Mesendoderm (in vitro differentiated cells): Measurements from ENCODE around the gene DCTN4.

Experiments used
- DNase-seq: peaks from one replicate; pipeline ENCODE4 v3.0.0; 2013
- H2AK5ac ChIP-seq: 2 replicates; pipeline ENCODE4 v1.6.1; 2013; ENCODE audit warnings: low read length, inconsistent platforms
- H2BK120ac ChIP-seq: 2 replicates; pipeline ENCODE4 v1.6.1; 2013; ENCODE audit warnings: low read depth, mild to moderate bottlenecking, low read length, moderate library complexity, mixed read lengths
- H2BK15ac ChIP-seq: replicated peaks from 2 replicates; pipeline ENCODE4 v1.6.1; 2013; ENCODE audit warnings: low read depth, mild to moderate bottlenecking, moderate library complexity
- H2BK5ac ChIP-seq: 2 replicates; pipeline ENCODE4 v1.6.1; 2013; ENCODE audit warnings: low read length, inconsistent platforms
- H3K18ac ChIP-seq: 2 replicates; pipeline ENCODE4 v1.6.1; 2013; ENCODE audit warnings: mild to moderate bottlenecking, low read length, mixed read lengths
- H3K23ac ChIP-seq: one replicate; pipeline ENCODE4 v1.6.1; 2013; ENCODE audit warnings: low read length
- H3K27ac ChIP-seq: 2 replicates; pipeline ENCODE4 v1.5.1; 2013; ENCODE audit warnings: low read depth, mild to moderate bottlenecking, inconsistent platforms, low read length, moderate library complexity
- H3K27me3 ChIP-seq: 2 replicates; pipeline ENCODE4 v1.6.1; 2013; ENCODE audit warnings: low read length, control low read depth, mild to moderate bottlenecking, inconsistent platforms; ENCODE audit not compliant: insufficient read depth, poor library complexity
- H3K36me3 ChIP-seq: 2 replicates; pipeline ENCODE4 v1.6.1; 2013; ENCODE audit warnings: low read length, inconsistent platforms; ENCODE audit not compliant: control insufficient read depth, insufficient read depth
- H3K4ac ChIP-seq: one replicate; pipeline ENCODE4 v1.6.1; 2013; ENCODE audit warnings: low read depth, mild to moderate bottlenecking, low read length, moderate library complexity
- H3K4me1 ChIP-seq: 2 replicates; pipeline ENCODE4 v1.6.1; 2013; ENCODE audit warnings: low read depth, low read length, inconsistent platforms; ENCODE audit not compliant: control insufficient read depth
- H3K4me2 ChIP-seq: 2 replicates; pipeline ENCODE4 v1.6.1; 2013; ENCODE audit warnings: low read length
- H3K4me3 ChIP-seq: 2 replicates; pipeline ENCODE4 v1.5.1; 2013; ENCODE audit warnings: mild to moderate bottlenecking, low read length
- H3K56ac ChIP-seq: one replicate; pipeline ENCODE4 v1.6.1; 2013; ENCODE audit warnings: low read length
- H3K79me1 ChIP-seq: 2 replicates; pipeline ENCODE4 v1.6.1; 2013; ENCODE audit warnings: low read length, inconsistent platforms
- H3K79me2 ChIP-seq: 2 replicates; pipeline ENCODE4 v1.6.1; 2013; ENCODE audit warnings: mild to moderate bottlenecking, low read length; ENCODE audit not compliant: control insufficient read depth, insufficient read depth
- H3K9ac ChIP-seq: 2 replicates; pipeline ENCODE4 v1.6.1; 2013; ENCODE audit warnings: low read length, inconsistent platforms
- H4K5ac ChIP-seq: one replicate; pipeline ENCODE4 v1.6.1; 2013; ENCODE audit warnings: low read length
- H4K8ac ChIP-seq: one replicate; pipeline ENCODE4 v1.6.1; 2013; ENCODE audit warnings: low read depth, mild to moderate bottlenecking, control low read depth, low read length, moderate library complexity
- WGBS: extraction: QIAGEN DNeasy Blood & Tissue Kit; methylation state at CpG from one replicate; pipeline ENCODE4 v1.1.7; 2013; ENCODE audit warnings: low lambda C conversion rate, missing lambda C conversion rate; ENCODE audit not compliant: insufficient coverage; ENCODE audit errors: extremely low coverage; 5-methylcytosine and 5-hydroxymethylcytosine counted together

DCTN4 gene

GRCh38 chr5:150758203-150758530 lies 650 bp downstream of the DCTN4 start:
- Histone ChIP-seq H2BK120ac (no peak overlapping the region), H3K23ac (no peak overlapping the region), H3K18ac (no peak overlapping the region), H4K5ac (no peak overlapping the region), H3K27me3 (no peaks in the 10 kb centered on the region), H3K27ac (peak overlapping the region; percentile 68), H3K4me2 (peak overlapping the region; percentile 52), H2BK15ac (no peak overlapping the region), H4K8ac (no peak overlapping the region), H2BK5ac (no peak overlapping the region), H3K4ac (peak overlapping the region; percentile 71), H2AK5ac (no peak overlapping the region), H3K9ac (peak overlapping the region; percentile 92), H3K4me1 (peaks cover 2% of the 10 kb centered on the region), H3K36me3 (peaks cover 3% of the 10 kb centered on the region), H3K56ac (peak overlapping the region; percentile 96), H3K79me1 (peaks cover 5% of the 10 kb centered on the region), H3K4me3 (peak overlapping the region; percentile 89), H3K79me2 (peaks cover 7% of the 10 kb centered on the region)
- WGBS = no CpG with 5 or more reads among the region's 12 CpGs
- no peak for DNase-seq

DNA sequence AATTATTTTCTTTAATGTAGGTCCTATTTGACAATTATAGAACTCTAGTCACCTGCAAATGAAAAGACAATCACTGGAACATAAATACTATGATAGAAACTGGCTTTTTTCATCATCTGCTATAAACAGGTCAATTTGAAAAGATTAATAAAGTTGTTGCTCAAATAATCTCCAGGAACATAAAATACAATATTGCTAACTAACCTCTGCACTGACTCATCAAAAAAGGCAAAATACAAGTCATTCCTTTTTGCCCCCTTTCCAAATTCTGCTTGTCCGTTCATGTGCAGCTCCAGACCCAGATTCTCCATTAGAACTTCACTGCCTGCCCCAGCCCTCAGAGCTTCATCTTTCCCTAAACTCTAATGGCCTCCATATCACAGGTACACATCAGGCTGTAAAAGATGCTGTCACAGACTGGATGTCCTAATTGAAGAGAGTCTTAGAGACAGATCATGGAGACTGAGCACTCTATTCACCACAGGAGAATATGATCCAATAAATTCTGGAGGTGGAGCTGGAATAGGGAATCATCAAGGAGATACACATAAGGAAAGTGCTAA lies 1.6 kb downstream of the DCTN4 start:
- Histone ChIP-seq H3K27me3 (no peaks in the 10 kb centered on the region), H3K18ac (no peak overlapping the region), H2BK15ac (no peak overlapping the region), H2BK5ac (no peak overlapping the region), H4K8ac (no peak overlapping the region), H3K36me3 (peaks cover 3% of the 10 kb centered on the region), H2BK120ac (no peak overlapping the region), H3K9ac (peak overlapping the region; percentile 1), H3K79me2 (peaks cover 7% of the 10 kb centered on the region), H3K56ac (no peak overlapping the region), H3K4me3 (no peak overlapping the region), H3K4me1 (peaks cover 2% of the 10 kb centered on the region), H4K5ac (no peak overlapping the region), H2AK5ac (no peak overlapping the region), H3K4ac (no peak overlapping the region), H3K4me2 (no peak overlapping the region), H3K27ac (no peak overlapping the region), H3K23ac (no peak overlapping the region), H3K79me1 (peaks cover 5% of the 10 kb centered on the region)
- no peak for DNase-seq
- no CpG with 5 or more reads among the region's 1 CpG for WGBS

DNA sequence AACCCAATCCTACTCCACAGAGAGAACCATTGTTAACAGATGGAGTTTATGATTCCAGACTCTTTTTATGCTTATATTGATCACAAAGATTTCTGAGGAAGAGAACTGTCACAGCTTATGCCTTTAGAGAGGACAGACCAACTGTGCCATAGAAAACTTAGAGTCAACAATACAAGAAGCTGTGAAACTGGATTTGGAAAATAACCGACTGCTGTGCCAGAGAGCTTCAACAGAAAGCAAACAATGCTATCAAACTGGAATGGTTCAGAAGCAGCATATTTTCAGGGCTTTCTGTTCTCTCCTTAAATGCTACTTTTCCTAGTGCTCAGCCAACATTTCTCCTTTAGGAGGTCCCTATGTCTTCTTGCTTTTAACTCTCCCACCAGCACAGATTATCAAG lies 5.0 kb downstream of the DCTN4 start:
- peaks cover 3% of the 10 kb centered on the region for H3K36me3 ChIP-seq
- H2BK120ac ChIP-seq = no peak overlapping the region
- no CpG with 5 or more reads among the region's 1 CpG for WGBS
- H2BK15ac ChIP-seq = no peak overlapping the region
- no peak overlapping the region for H3K9ac ChIP-seq
- no peak overlapping the region for H3K4ac ChIP-seq
- H3K79me2 ChIP-seq = peaks cover 7% of the 10 kb centered on the region
- DNase-seq = no peak
- H3K27me3 ChIP-seq = no peaks in the 10 kb centered on the region
- no peak overlapping the region for H3K4me3 ChIP-seq
- H4K5ac ChIP-seq = no peak overlapping the region
- no peak overlapping the region for H4K8ac ChIP-seq
- peaks cover 6% of the 10 kb centered on the region for H3K79me1 ChIP-seq
- H3K56ac ChIP-seq = no peak overlapping the region
- H3K4me1 ChIP-seq = peaks cover 2% of the 10 kb centered on the region
- no peak overlapping the region for H3K23ac ChIP-seq
- no peak overlapping the region for H2AK5ac ChIP-seq
- H3K4me2 ChIP-seq = no peak overlapping the region
- no peak overlapping the region for H3K18ac ChIP-seq
- H2BK5ac ChIP-seq = no peak overlapping the region
- H3K27ac ChIP-seq = no peak overlapping the region

DNA sequence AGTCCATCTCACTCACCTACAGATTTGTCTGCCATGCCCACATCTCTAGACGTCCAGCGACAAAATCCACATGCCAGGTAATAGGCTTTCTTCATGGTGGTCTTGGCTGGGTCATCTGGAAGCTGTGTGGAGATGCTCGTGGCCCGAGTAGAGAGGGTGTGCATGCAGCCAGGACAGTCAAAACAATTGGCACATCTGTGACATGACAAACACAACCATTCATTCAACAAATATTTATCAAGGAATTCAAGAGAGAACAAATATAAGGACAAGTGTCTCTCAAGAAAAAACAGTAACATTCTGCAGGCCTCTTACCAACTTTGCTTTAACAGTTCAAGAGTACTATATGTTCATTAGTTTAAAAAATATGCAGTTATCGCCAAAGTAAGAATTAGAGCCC lies 5.4 kb downstream of the DCTN4 start:
- no CpG with 5 or more reads among the region's 5 CpGs for WGBS
- H3K56ac ChIP-seq = no peak overlapping the region
- no peak overlapping the region for H3K27ac ChIP-seq
- H3K23ac ChIP-seq = no peak overlapping the region
- peaks cover 6% of the 10 kb centered on the region for H3K79me1 ChIP-seq
- H2BK120ac ChIP-seq = no peak overlapping the region
- H4K8ac ChIP-seq = no peak overlapping the region
- no peak overlapping the region for H2AK5ac ChIP-seq
- H2BK15ac ChIP-seq = no peak overlapping the region
- no peak for DNase-seq
- no peaks in the 10 kb centered on the region for H3K27me3 ChIP-seq
- no peak overlapping the region for H3K4me2 ChIP-seq
- H3K9ac ChIP-seq = no peak overlapping the region
- no peak overlapping the region for H3K4me3 ChIP-seq
- no peak overlapping the region for H2BK5ac ChIP-seq
- no peak overlapping the region for H3K18ac ChIP-seq
- no peak overlapping the region for H4K5ac ChIP-seq
- H3K4me1 ChIP-seq = peaks cover 2% of the 10 kb centered on the region
- H3K36me3 ChIP-seq = peaks cover 3% of the 10 kb centered on the region
- H3K4ac ChIP-seq = no peak overlapping the region
- peaks cover 7% of the 10 kb centered on the region for H3K79me2 ChIP-seq

- Histone ChIP-seq H2BK120ac (no peak overlapping the region), H3K36me3 (peaks cover 3% of the 10 kb centered on the region), H3K4me2 (no peak overlapping the region), H3K9ac (no peak overlapping the region), H3K79me2 (no peaks in the 10 kb centered on the region), H3K27ac (no peak overlapping the region), H3K18ac (no peak overlapping the region), H4K5ac (no peak overlapping the region), H3K4me1 (no peaks in the 10 kb centered on the region), H2AK5ac (no peak overlapping the region), H3K79me1 (peaks cover 3% of the 10 kb centered on the region), H3K4me3 (no peak overlapping the region), H3K23ac (no peak overlapping the region), H4K8ac (no peak overlapping the region), H2BK15ac (no peak overlapping the region), H2BK5ac (no peak overlapping the region), H3K56ac (no peak overlapping the region), H3K27me3 (no peaks in the 10 kb centered on the region), H3K4ac (no peak overlapping the region)
- no peak for DNase-seq
- no CpG with 5 or more reads among the region's 3 CpGs for WGBS
These were observed 7.5 kb downstream of the DCTN4 start for GRCh38 chr5:150751096-150751891.
